Measurements from ENCODE around the gene GCLC.

DNA sequence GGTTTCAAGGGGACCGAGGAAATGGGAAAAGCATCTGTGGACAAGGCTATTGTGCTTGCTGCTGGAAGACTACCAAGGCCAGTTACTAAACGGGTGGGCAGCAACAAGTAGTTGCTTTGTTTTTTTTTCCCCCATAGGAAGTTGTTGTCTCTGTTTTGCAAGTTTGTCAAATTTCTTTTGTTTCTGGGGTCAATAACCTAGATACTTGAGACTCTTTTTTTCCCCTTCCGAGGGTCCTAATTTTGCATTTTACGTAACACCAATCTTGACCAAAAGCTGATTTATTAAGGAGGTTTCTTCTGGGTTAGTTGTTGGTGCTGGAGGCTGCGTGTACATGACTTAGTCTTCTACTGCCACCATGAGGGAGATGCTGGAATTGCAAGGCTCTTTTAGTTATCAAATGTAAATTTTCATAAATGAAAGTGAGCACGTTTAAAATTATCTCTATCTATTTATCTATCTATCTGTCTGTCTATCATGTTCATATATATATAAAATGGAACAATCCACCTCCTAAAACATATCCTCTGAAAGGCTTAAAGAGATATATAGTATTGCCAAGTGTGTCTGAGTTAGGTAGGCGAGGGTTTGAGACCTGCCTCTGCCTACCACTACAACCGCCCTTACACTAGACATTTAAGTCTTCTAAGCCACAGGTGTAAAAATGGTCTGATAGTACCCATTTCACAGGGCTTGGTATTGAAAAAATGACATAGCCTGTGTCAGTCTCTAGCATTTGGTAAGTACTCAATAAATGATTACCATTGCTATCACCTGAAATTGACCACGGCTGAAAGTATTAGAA is 60.2 kb downstream of the GCLC start:
- no peak for TF ChIP-seq SP1 (IDR thresholded peaks at IDR 0.05)
- no peak for TF ChIP-seq TARDBP (IDR thresholded peaks at IDR 0.05)
- TF ChIP-seq FOXK2 (IDR thresholded peaks at IDR 0.05) = no peak
- no peak for TF ChIP-seq FOXM1 (IDR thresholded peaks at IDR 0.05; ENCODE audit: borderline replicate concordance)
